Trophoblast cell (in vitro differentiated cells and primary cell): ENCODE data around the gene ATP2B3.

Source experiments
- DNase-seq, 2 donors: peaks; one replicate each; pipeline ENCODE4 v3.0.0-alpha.2; 2016
- H2AFZ ChIP-seq: 2 replicates; pipeline ENCODE4 v1.6.1; 2013; ENCODE audit warnings: low read length, moderate library complexity, mild to moderate bottlenecking; ENCODE audit not compliant: insufficient read depth, poor library complexity
- H2AK5ac ChIP-seq: 2 replicates; pipeline ENCODE4 v1.6.1; 2013; ENCODE audit warnings: mild to moderate bottlenecking, low read length
- H2BK120ac ChIP-seq: 2 replicates; pipeline ENCODE4 v1.6.1; 2013; ENCODE audit warnings: low read length, mild to moderate bottlenecking, moderate library complexity; ENCODE audit not compliant: insufficient read depth, poor library complexity
- H2BK12ac ChIP-seq: 2 replicates; pipeline ENCODE4 v1.6.1; 2013; ENCODE audit warnings: mild to moderate bottlenecking, low read length, moderate library complexity
- H2BK5ac ChIP-seq: 2 replicates; pipeline ENCODE4 v1.6.1; 2013; ENCODE audit warnings: low read length, low read depth, moderate library complexity, mild to moderate bottlenecking; ENCODE audit not compliant: poor library complexity
- H3K14ac ChIP-seq: 2 replicates; pipeline ENCODE4 v1.6.1; 2013; ENCODE audit warnings: mild to moderate bottlenecking, low read length
- H3K18ac ChIP-seq: 2 replicates; pipeline ENCODE4 v1.6.1; 2013; ENCODE audit warnings: mild to moderate bottlenecking, low read length
- H3K23ac ChIP-seq: 2 replicates; pipeline ENCODE4 v1.6.1; 2013; ENCODE audit warnings: low read length
- H3K27ac ChIP-seq: 2 replicates; pipeline ENCODE4 v1.5.1; 2013; ENCODE audit warnings: low read depth, mild to moderate bottlenecking, inconsistent platforms, low read length, moderate library complexity
- H3K27me3 ChIP-seq: 2 replicates; pipeline ENCODE4 v1.6.1; 2013; ENCODE audit warnings: inconsistent platforms, mild to moderate bottlenecking, low read length, moderate library complexity; ENCODE audit not compliant: insufficient read depth
- H3K36me3 ChIP-seq, 2 experiments: 1 replicate in 1 of 2; 2 replicates in 1 of 2; pipeline ENCODE4 v1.6.1; 2013; ENCODE audit warnings: low read length in 2 of 2, mild to moderate bottlenecking in 2 of 2, moderate library complexity in 1 of 2; ENCODE audit not compliant: insufficient read depth in 2 of 2, control insufficient read depth in 1 of 2
- H3K4ac ChIP-seq: 2 replicates; pipeline ENCODE4 v1.6.1; 2013; ENCODE audit warnings: low read depth, mild to moderate bottlenecking, low read length, moderate library complexity
- H3K4me1 ChIP-seq, 2 experiments: 1 replicate in 1 of 2; 2 replicates in 1 of 2; pipeline ENCODE4 v1.6.1; 2013; ENCODE audit warnings: low read length in 2 of 2, mild to moderate bottlenecking in 2 of 2, moderate library complexity in 1 of 2; ENCODE audit not compliant: insufficient read depth in 2 of 2, control insufficient read depth in 1 of 2
- H3K4me2 ChIP-seq: 2 replicates; pipeline ENCODE4 v1.6.1; 2013; ENCODE audit warnings: inconsistent platforms, mild to moderate bottlenecking, low read length, moderate library complexity
- H3K4me3 ChIP-seq: 2 replicates; pipeline ENCODE4 v1.5.1; 2013; ENCODE audit warnings: mild to moderate bottlenecking, low read depth, low read length, inconsistent platforms
- H3K79me1 ChIP-seq: one replicate; pipeline ENCODE4 v1.6.1; 2013; ENCODE audit warnings: low read length
- H3K79me2 ChIP-seq: 2 replicates; pipeline ENCODE4 v1.6.1; 2013; ENCODE audit warnings: low read length, mild to moderate bottlenecking; ENCODE audit not compliant: control insufficient read depth, insufficient read depth, poor library complexity
- H3K9ac ChIP-seq: 2 replicates; pipeline ENCODE4 v1.6.1; 2013; ENCODE audit warnings: mild to moderate bottlenecking, low read length
- H3K9me3 ChIP-seq: 2 replicates; pipeline ENCODE4 v1.6.1; 2013; ENCODE audit warnings: low read depth, mild to moderate bottlenecking, control low read depth, inconsistent platforms, low read length; ENCODE audit not compliant: insufficient read depth
- H4K12ac ChIP-seq: 2 replicates; pipeline ENCODE4 v1.6.1; 2013; ENCODE audit warnings: low read depth, mild to moderate bottlenecking, low read length, moderate library complexity
- H4K8ac ChIP-seq: 2 replicates; pipeline ENCODE4 v1.6.1; 2013; ENCODE audit warnings: low read depth, mild to moderate bottlenecking, low read length, moderate library complexity
- H4K91ac ChIP-seq: one replicate; pipeline ENCODE4 v1.6.1; 2013; ENCODE audit warnings: low read depth, mild to moderate bottlenecking, low read length, moderate library complexity
- WGBS: extraction: QIAGEN DNeasy Blood & Tissue Kit; methylation state at CpG from one replicate; pipeline ENCODE4 v1.1.7; 2013; ENCODE audit warnings: missing lambda C conversion rate; ENCODE audit not compliant: insufficient read length, insufficient coverage; ENCODE audit errors: extremely low coverage; 5-methylcytosine and 5-hydroxymethylcytosine counted together

The ATP2B3 gene

DNA sequence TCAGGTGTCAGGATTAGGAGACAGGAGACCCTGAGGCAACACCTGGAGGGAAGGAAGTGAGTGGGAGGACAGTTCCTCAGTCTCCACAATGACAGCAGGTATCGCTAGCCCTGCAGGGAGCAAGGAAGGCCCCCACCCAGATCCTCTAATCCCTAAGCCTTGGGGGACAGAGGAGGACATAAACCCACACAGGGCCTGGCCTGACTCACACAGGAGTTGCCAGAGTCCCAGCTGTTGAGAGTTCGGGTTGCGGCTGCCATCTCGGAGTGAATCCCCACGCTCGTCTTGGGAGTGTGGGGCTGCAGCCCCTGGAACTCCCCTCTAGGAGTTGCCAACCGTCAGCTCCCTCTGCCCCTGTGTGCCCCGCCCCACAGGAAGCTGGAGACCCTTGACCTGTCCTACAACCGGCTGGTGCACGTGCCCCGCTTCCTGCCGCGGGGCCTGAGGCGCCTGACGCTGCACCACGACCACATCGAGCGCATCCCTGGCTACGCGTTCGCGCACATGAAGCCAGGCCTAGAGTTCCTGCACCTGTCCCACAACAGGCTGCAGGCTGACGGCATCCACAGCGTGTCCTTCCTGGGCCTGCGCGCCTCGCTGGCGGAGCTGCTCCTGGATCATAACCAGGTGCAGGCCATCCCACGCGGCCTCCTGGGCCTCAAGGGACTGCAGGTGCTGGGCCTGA lies 31.9 kb upstream of the ATP2B3 start:
- Histone ChIP-seq H3K79me1 (peaks cover 13% of the 10 kb centered on the region), H3K79me2 (no peaks in the 10 kb centered on the region), H3K9me3 (no peaks in the 10 kb centered on the region), H2AK5ac (no peak overlapping the region), H3K36me3 (no peaks in the 10 kb centered on the region), H2AFZ (no peak overlapping the region), H3K27me3 (no peaks in the 10 kb centered on the region), H3K27ac (no peak overlapping the region), H3K18ac (no peak overlapping the region), H3K9ac (no peak overlapping the region), H3K4ac (no peak overlapping the region), H2BK12ac (no peak overlapping the region), H2BK120ac (no peak overlapping the region), H4K12ac (no peak overlapping the region), H2BK5ac (no peak overlapping the region), H3K4me1 (peaks cover 7 to 16% of the 10 kb centered on the region in 2 experiments), H3K4me2 (no peak overlapping the region), H4K91ac (no peak overlapping the region), H3K14ac (no peak overlapping the region), H3K23ac (no peak overlapping the region), H3K4me3 (no peak overlapping the region), H4K8ac (no peak overlapping the region)
- no CpG with 5 or more reads among the region's 30 CpGs for WGBS
- DNase-seq, result no peak

DNA sequence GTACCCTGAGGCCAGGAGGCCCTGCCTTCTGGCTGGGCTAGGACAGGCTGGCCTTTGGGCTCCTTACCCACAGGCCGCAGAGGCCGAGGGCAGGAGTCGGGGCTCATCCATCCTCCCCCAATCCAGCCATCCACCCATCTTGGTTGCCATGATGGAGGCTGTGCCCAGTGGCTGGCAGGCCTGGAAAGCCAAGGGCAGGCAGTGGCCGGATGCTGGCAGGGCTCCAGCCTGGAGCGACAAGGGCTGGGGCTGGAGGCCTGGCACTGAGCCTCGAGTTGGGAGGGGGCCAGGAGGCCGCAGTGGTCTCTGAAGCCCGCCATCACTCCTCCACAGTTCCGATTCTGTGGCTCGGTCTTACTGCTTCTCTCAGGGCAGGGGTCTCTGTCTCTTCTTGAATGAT lies 31.3 kb upstream of the ATP2B3 start:
- Histone ChIP-seq H4K91ac (peak overlapping the region; percentile 11), H3K9me3 (no peaks in the 10 kb centered on the region), H2AK5ac (no peak overlapping the region), H4K8ac (no peak overlapping the region), H3K79me2 (no peaks in the 10 kb centered on the region), H3K4ac (no peak overlapping the region), H2BK120ac (no peak overlapping the region), H2BK5ac (no peak overlapping the region), H3K4me1 (peaks cover 7 to 16% of the 10 kb centered on the region in 2 experiments), H3K79me1 (peaks cover 13% of the 10 kb centered on the region), H3K36me3 (no peaks in the 10 kb centered on the region), H3K4me3 (no peak overlapping the region), H3K4me2 (no peak overlapping the region), H3K14ac (no peak overlapping the region), H3K27me3 (no peaks in the 10 kb centered on the region), H4K12ac (no peak overlapping the region), H3K18ac (no peak overlapping the region), H3K9ac (no peak overlapping the region), H2AFZ (no peak overlapping the region), H3K23ac (no peak overlapping the region), H2BK12ac (no peak overlapping the region), H3K27ac (no peak overlapping the region)
- no CpG with 5 or more reads among the region's 10 CpGs for WGBS
- no peak for DNase-seq

DNA sequence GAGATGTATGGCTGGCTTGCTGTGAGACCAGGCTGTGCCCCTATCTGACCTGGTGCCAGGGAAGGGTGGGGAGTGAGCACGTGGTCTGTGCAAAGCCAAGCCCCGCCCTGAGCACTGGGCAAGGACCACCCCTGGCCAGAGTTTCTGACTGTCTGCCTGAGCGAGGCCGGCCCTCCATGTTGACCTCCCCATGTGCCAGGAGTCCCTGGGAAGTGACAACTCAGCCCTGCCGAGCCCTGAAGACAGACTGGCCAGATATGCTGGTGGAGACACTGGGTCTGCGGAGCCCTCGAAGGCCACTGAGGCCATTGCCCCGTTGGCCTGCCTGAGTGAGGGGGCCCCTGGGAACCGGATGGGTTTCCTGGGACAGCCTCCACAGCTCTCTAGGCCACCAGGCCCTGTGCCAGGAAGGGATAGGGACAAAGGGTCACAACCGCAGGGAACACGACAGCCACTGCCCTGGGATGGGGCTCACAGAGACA lies 29.8 kb upstream of the ATP2B3 start:
- no peak overlapping the region for H3K27ac ChIP-seq
- H3K4me2 ChIP-seq, result no peak overlapping the region
- H3K23ac ChIP-seq, result no peak overlapping the region
- peak overlapping the region; percentile 71 for H4K8ac ChIP-seq
- no peak overlapping the region for H3K18ac ChIP-seq
- WGBS, result no CpG with 5 or more reads among the region's 11 CpGs
- no peak overlapping the region for H2BK5ac ChIP-seq
- H2AK5ac ChIP-seq, result no peak overlapping the region
- peak overlapping the region; percentile 27 for H2BK12ac ChIP-seq
- H3K9me3 ChIP-seq, result no peaks in the 10 kb centered on the region
- H3K4me3 ChIP-seq, result no peak overlapping the region
- no peaks in the 10 kb centered on the region for H3K79me2 ChIP-seq
- no peak overlapping the region for H3K9ac ChIP-seq
- H3K4me1 ChIP-seq, result peaks cover 7 to 16% of the 10 kb centered on the region in 2 experiments
- peak overlapping the region; percentile 57 for H3K14ac ChIP-seq
- H3K36me3 ChIP-seq, result no peaks in the 10 kb centered on the region
- peaks cover 13% of the 10 kb centered on the region for H3K79me1 ChIP-seq
- H4K12ac ChIP-seq, result peak overlapping the region; percentile 80
- peak overlapping the region; percentile 89 for H4K91ac ChIP-seq
- peak overlapping the region; percentile 31 for H2BK120ac ChIP-seq
- H3K27me3 ChIP-seq, result no peaks in the 10 kb centered on the region
- no peak overlapping the region for H3K4ac ChIP-seq
- peak overlapping the region; percentile 64 for H2AFZ ChIP-seq
- DNase-seq, result no peak

- Histone ChIP-seq H2AFZ (peak overlapping the region; percentile 64), H2BK5ac (peak overlapping the region; percentile 19), H3K14ac (peak overlapping the region; percentile 59), H4K91ac (peak overlapping the region; percentile 89), H3K27me3 (no peaks in the 10 kb centered on the region), H3K4me1 (peaks cover 7 to 16% of the 10 kb centered on the region in 2 experiments), H3K4me3 (no peak overlapping the region), H2BK120ac (peak overlapping the region; percentile 68), H4K8ac (peak overlapping the region; percentile 84), H3K9me3 (no peaks in the 10 kb centered on the region), H3K79me1 (peaks cover 13% of the 10 kb centered on the region), H3K27ac (no peak overlapping the region), H3K9ac (no peak overlapping the region), H3K23ac (no peak overlapping the region), H2BK12ac (peak overlapping the region; percentile 32), H3K36me3 (no peaks in the 10 kb centered on the region), H2AK5ac (peak overlapping the region; percentile 79), H3K79me2 (no peaks in the 10 kb centered on the region), H4K12ac (peak overlapping the region; percentile 80), H3K4me2 (no peak overlapping the region), H3K4ac (peak overlapping the region; percentile 6), H3K18ac (peak overlapping the region; percentile 58)
- no CpG with 5 or more reads among the region's 27 CpGs for WGBS
- DNase-seq, result no peak
Measured at GRCh38 chrX:153488231-153488914, 29.1 kb upstream of the ATP2B3 start.
